Islet of Langerhans (tissue), 1 donor: ENCODE measurements around the gene COG2.
"Not testable (repeated sequence)": the region's sequence is repeated elsewhere in the genome, so short reads cannot be mapped to it uniquely, and the experiment has no call there.

ENCODE experiments used
- FAIRE-seq: peaks from one replicate; lab custom pipeline; 2011; peaks lifted over from hg19 to GRCh38; lab: Jason Lieb, UNC

Gene COG2

DNA sequence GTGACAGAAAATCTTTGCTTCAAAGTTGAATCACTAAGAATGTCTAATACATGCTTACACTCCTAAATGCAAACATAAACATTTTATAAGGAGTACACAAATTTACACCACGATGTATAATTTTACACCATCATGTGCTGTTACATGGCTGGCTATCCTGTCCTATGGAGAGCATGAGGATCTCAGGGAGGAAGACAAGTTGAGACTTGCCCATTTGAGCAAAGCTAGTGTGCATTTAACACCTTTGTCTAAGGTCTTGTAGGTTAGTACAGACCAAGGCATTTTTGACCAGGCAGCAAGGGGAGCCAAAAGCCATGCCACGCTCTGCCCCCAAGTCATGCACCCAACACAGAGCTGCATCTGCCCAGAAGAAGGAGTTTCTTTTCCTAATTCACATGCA, 14.5 kb upstream of the COG2 start:
- no peak for FAIRE-seq

DNA sequence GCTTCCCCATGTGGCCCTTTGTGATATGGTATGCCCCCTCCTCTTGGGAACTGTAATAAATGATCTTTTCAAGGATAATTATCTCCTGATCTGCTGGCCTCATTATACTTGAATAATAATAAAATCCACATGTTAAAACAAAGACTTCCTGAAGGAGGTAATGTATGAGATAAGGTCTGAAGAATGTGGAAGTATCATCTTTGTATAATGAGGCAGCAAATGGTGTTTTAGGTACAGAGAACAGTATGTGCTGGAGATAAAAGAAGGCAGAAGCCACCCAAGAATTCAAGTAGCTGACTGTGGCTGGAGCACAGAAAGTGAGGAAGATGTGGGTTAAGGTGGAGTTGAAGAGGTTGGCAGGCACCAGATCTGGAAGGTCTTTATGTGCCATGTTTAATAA, 12.8 kb upstream of the COG2 start:
- FAIRE-seq = no peak

DNA sequence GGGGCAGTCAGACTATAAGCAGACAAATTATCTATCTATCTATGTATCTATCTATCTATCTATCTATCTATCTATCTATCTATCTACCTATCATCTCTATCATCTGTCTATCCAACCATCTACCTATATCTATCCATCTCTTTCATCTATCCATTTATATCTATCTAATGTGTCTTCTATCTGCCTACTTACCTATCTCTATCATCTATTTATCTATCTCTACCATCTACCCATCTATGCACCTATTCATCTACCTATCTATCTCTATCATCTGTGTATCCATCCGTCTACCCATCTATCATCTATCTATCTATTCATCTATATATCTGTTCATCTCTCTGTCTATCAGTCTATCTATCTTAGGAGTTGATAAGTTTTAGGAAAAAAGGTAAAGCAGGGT, 10.8 kb upstream of the COG2 start:
- no peak for FAIRE-seq

DNA sequence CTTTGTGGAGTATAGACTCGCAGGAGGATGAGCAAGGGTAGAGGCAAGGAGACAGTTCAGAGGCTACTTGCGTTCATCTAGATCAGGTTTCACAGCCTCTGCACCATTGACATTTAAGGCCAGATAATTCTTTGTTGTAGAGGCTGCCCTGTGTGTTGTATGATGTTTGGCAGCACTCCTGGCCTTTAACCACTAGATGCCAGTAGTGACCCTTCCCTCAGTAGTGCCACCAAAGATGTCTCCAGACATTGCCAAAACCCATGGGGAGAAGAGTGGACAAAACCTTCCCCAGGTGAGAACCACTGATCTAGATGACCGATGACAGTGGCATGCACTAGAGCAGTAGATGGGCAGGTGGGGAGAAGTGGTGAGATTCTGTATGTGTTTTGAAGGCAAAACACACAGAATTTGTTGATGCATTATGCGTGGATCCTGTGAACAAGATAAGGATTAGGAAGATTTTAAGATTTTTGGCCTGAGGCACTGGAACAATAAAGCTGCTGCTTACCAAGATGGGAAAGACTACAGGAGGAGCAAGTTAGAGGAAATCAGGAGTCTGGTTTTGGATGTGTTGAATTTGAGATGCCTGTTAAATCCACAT, 9.9 kb upstream of the COG2 start:
- no peak for FAIRE-seq

DNA sequence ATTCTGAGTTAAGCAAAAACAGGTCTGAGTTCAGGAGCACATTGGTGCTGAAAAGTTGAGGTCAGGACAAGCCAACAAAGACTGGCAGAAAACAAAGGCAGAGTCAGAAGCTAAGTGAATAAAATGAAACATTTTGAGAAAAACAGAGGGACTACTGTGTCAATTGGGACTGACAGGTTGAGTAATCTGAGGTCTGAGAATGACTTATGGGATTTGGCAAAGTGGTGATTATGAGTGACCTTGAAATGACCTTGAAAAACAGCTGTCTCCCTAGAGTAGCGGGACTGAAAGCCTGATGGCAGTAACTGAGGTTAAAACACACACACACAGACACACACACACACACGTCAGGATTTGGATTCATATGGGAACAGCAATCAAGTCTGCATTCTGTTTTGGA, 8.8 kb upstream of the COG2 start:
- no peak for FAIRE-seq

DNA sequence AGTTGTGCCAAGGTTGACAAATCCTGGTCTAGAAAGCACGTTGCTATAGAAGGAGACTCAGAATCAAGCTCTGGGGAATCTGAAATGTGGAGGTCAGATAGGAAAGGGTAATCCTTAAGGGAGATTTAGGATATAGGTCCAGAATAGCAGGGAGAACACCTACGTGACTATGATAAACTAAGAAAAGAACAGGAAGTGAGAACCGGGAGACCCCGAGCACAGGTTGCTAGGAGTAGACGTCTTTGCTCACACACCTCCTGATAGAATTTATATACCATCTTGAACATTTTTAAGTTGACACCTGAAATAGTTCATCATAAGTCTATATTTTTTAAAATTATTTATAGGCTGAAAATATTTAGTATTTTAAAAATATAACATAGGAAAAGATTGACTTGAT, 7.9 kb upstream of the COG2 start:
- FAIRE-seq = no peak

DNA sequence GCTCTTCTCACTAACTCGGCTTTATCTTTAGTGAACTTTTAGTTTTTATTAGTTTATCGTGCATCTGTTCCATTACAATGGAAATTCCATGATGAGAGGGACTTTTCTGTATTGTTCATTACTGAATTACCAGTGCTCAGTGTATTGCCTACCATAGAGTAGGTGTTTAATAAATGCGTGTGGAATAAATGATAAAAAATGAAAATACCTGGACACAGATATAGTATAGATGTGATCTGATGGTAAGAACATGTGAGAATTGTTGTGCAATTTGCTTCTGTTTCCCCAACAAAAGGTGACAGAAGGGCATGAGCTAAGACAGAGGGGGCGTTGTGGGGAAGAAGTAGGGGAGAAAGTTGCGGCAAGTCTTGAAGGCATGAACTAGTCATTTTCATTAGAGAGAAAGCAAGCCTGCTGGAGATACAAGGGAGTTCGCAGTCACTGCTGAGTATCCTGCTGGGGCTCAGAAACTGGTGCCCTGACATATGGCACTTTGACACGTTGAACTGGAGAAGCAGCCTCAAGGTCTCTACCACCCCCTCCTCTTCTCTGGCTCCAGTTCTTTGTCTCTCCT, 5.6 kb upstream of the COG2 start:
- FAIRE-seq = no peak

DNA sequence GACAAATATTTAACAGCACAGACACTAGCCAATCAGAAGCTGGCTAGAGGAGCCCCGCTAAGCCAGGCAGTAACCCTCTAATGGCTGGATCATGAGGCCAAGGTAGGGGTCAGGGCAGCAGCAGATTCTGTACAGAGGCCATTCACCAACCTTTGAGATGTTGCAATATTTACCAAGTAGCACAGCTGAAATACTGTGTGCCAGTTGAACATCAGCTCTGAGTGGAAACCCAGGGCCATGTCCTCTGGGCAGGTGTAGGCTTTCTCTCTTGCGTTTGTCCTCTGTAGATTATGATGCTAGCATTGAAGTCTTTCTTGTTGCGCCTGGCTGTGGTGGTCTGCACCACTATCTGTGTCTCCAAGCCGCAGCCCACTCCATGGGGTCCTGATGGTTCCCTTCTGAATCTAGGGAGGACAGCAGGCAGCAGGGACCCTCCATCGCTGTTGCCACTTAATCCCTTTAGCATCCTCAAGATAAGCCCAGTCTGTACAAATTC, 2.5 kb upstream of the COG2 start:
- no peak for FAIRE-seq

DNA sequence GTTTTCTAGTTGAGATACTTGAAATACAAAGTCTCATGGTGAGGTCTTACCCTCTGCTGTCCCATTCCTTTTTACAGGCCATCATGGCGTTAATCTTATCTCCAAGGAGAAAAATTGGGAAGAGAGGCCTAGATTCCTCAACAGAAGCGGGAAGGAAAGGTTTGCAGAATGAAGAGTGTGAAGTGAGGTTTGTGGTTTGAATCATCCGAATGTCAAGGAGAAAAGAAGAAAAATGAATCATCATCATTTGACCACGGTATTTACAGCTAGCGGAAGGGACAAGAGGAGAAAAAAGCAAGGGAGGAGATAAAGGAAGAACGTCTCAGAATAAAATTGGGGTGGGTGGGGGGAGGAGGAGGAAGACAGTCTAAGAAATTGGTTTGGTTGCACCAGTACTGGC, 935 bp upstream of the COG2 start:
- FAIRE-seq = no peak

DNA sequence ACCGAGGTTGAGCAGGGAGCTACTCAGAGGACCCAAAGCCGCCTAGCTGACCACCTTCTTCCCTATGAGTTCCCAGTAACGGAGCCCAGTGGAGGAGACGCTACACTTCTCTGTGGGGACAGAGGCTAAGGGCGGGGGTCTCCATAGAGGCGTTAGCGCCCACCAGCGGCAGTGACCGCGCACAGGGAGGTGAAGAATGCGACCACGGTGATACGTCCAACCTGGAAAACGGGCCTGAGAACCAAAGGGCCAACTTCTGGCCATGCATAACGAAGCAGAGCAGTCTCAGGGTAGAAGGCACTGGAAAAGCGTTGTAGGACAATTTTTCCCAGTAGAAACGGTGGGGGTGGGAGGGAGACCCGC, 400 bp upstream of the COG2 start:
- no peak for FAIRE-seq

DNA sequence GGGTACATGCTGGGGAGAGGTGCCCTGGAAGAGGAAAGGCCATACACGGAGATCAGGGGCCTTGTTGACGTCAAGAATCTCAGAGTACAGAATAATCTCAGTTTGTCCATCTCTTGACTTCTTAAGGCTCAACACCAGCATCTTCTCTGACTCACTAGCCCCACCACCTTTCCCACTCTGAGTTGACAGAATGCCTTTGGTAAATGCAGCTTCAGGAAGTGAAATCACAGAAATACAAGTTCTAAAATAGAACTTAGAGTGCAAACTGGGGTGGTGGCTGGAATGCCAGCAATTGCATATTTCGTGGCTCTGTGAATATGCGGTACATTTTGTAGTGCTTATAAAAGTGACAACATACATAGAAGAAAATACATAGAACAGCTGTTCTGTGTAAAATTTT, 1.6 kb downstream of the COG2 start:
- FAIRE-seq = no peak

DNA sequence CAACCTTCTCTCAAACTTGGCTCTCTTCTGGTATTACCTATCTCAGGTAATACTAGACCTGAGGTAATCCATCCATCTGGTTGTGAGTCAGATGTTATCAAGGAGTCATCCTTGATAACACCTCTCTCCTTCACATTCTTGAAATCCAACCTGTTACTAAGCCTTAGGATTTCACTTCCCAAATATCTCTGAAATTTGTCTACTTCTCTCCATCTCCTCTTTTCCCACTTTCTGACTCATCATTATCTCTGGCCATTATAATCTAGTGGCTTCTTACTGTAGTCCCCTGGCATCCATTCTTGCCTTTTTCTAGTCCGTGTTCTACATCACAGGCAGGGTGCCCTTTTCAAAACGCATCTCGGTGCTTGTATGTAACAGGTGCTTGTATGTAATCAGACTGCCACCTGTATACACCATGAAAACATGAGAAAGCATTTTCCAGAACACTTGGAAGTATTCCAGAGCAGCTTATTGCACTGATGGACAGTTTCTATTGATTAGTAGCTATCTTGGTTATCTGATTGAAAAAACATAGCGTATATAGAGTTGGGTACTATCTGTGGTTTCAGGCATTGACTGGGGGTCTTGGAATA, 4.5 kb downstream of the COG2 start:
- no peak for FAIRE-seq

DNA sequence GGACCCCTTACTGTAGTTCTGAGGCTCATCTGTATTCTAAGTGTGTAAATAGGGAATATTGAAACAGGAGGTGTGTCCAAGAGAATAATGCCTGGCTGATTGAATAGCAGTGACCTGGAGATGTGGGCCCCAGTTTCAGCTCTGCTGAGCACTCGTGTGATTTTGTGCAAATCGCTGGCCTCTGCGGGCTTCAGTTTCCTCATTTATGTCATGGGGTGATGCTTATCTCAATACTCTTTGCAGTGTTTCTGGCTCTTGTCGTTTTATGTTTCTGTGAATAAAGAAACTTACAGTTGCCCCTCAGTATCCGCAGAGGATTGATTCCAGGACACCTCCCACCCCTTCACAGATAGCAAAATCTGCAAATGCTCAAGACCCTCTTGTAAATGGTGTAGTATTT, 5.0 kb downstream of the COG2 start:
- no peak for FAIRE-seq

DNA sequence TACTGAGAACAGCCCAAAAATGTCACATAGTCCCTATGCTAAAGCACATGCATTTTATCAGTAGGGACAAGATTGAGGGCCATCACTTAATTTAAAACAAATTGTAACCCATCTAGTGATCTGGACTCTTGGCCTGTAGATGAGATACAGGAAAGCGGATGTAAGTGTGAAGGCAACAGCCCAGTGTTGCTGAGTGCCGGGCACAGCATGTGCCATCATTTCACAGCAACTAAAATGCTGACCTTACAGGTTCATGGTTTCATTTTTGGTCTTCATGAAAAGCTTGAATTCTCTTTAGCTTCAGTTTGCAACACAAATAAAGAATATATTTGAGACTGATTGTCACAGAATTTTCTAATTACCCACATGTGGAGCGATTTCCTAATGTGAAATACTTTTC, 5.8 kb downstream of the COG2 start:
- FAIRE-seq = peak; percentile 38

DNA sequence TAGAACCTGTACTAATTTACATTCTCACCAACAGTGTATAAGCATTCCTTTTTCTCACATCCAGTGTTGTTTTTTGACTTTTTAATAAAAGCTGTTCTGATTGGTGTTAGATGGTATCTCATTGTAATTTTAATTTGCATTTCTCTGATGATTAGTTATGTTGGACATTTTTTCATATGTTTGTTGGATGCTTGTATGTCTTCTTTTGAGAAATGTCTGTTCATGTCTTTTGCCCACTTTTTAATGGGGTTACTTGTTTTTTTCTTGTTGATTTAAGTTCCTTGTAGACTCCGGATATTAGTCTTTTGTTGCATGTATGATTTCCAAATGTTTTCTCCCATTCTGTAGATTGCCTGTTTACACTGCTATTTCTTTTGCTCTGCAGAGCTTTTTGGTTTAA, 8.0 kb downstream of the COG2 start:
- FAIRE-seq = no peak

DNA sequence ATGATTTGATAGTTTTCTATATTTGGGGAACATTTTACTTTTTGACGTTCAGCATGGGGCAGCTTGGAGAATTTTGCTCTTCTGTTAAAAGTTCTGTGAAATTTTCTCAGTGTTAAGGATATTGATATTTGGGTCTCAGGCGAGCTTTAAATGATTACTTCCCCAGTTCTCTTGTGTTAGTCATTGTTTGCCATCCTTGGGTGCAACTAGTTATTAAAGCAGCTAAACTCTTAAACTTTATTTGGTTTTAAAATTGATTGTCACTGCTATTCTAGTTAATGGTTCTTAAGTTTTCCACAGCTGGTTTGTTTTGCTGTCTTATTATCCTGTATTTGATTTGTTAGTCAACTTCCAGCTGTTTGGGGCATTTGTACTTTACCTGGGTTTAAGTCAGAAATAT, 9.0 kb downstream of the COG2 start:
- no peak for FAIRE-seq

DNA sequence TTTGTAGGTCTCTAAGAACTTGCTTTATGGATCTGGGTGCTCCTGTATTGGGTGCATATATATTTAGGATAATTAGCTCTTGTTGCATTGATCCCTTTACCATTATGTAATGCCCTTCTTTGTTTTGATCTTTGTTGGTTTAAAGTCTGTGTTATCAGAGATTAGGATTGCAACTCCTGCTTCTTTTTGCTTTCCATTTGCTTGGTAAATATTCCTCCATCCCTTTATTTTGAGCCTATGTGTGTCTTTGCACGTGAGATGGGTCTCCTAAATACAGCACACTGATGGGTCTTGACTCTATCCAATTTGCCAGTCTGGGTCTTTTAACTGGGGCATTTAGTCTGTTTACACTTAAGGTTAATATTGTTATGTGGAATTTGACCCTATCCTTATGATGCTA, 14.4 kb downstream of the COG2 start:
- not testable (repeated sequence) for FAIRE-seq

DNA sequence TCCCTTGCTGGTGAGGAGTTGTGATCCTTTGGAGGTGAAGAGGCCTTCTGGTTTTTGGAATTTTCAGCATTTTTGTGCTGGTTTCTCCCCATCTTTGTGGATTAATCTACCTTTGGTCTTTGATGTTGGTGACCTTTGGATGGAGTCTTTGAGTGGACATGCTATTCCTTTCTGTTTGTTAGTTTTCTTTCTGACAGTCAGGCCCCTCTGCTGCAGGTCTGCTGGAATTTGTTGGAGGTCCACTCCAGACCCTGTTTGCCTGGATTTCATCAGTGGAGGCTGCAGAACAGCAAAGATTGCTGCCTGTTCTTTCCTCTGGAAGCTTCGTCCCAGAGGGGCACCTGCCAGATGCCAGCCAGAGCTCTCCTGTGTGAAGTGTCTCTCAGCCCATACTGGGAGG, 15.8 kb downstream of the COG2 start:
- FAIRE-seq = not testable (repeated sequence)

DNA sequence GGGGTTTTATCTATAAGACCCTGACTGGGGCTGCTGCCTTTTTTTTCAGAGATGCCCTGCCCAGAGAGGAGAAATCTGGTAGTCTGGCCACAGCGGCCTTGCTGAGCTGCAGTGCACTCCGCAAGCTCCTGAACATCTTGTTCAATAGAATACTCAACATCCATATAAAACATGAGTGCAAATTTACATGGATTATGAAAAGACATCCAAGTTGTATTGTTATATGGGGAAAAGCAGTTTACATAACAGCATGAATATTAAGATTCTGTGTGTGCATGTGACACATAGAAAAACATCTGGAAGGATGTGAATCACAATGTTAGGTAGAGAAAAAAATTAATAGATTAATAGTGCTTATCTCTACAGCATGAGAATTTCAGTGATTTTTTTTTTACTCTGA, 16.4 kb downstream of the COG2 start:
- FAIRE-seq = no peak

DNA sequence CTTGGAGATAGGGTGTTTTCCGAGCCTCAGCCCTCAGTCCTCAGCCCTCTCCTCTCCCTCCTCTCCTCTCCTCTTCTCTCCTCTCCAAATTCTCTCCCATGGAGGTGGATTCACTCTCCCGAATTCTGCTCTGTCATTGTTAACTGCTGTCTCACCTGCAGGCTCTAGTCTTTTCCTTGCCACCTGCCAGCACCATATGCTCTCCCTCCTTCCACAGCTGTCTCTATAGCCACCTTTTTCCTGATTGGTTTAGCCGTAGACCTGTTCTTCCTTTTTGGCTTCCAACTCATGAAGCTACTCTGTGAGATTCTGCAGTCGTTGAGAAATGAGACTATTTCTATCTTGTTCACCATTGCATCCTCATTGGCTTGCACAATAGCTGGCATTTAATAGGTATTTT, 19.7 kb downstream of the COG2 start:
- FAIRE-seq = no peak

DNA sequence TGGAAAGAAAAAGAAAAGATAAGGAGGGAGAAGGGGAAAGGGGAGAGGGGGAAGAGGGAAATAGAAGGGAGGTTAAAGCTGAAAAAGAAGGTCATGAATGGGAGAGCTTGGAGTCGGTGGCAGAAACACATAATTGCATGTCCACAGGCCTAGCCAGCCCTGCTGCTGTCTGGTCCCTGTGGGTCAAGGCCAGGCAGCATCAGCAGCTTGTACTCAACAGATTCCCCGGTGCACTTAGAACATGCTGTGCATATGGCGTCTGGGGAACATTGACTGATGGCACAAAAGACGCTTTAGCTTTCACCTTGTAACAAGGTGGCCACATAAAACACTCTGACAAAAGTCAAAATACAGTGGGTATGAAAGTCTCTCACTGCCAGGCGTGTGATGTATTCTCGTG, 25.9 kb downstream of the COG2 start:
- no peak for FAIRE-seq

DNA sequence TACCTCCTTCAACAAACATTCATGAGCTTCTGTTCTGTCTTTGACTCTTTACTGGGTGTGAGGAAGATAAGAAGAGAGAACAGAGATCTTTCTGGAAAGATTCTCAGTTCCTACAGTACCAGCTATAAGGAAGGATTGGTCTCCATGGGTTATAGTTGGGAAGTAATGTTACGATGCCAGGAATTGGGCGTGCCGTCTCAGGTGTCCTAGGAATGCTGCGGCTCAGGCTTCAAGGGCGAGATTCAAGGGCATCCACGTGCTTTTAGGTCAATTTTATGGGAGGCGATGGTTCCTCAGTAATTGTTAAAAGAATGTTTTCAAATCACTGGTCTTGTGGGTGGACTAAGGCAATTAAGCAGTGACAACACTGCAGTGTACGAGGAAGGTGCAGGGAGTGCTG, 27.3 kb downstream of the COG2 start:
- FAIRE-seq = no peak

DNA sequence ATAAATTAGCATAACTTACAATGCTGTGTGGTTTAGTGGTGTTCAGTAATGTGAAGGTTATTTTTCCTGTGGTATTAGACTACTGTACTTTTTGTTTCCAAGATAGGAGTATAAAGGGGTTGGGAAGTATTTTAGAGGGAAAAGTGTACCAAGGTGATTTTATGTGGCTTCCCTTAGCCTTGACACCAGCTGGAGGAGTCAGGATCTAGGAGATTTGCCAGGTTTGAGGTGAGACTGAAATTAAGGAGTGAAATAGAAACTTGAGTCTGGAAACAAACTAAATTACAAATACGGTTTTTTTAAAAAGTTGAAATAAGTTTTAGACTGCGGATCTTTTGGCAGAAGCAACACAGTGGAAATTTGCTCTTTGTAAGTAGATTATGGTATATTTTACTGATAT, 32.3 kb downstream of the COG2 start:
- no peak for FAIRE-seq

DNA sequence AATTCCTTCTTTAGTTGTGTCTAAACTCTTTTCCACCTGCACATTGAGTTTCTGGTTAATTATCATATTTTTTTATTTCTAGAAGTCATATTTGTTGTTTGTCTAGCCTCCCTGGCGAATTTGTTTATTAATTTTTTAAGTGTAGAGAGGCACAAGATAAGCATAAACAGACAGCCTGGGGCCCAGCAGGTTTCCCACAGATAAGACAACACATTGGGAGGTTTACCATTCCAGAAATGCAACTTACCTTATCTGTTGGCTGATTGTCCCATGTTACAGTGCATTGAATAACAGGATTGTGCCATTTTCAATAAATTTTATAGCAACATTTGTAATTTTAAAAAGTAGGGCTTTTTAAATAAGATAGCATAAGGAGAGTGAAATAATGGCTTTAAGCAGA, 34.9 kb downstream of the COG2 start:
- no peak for FAIRE-seq
